ENCODE measurements around the gene RSPRY1. TPM values are rescaled to one million over a fixed set of nuclear protein-coding genes. Genes with fewer than 3 reads are reported as not detected.

Gene RSPRY1
- total RNA-seq, 1 experiment from 2014 or later, result 24.9 TPM

GRCh38 chr16:57163842-57164241, 22.3 kb upstream of the RSPRY1 start:
- DNase-seq (ENCODE audit: low read depth, low spot score) (no peak), ATAC-seq (no peak)
- H3K36me3 ChIP-seq (ENCODE audit: control insufficient read depth in 1 of 2, insufficient read depth in 2 of 2, low read length in 2 of 2), result peaks cover 40 to 47% of the 10 kb centered on the region in 2 experiments
- no peak overlapping the region for H3K27ac ChIP-seq (ENCODE audit: low read depth, low read length)
- intact Hi-C loops (cut with micrococcal nuclease), result no loop called here
- RAD21 ChIA-PET (ENCODE audit: low non-redundant PET in 1 of 2, low total read pairs in 2 of 2, uncharacterized antibody in 2 of 2, unreplicated experiment in 2 of 2), result no interaction called here
- TF ChIP-seq RAD21 (IDR thresholded peaks at IDR 0.05; ENCODE audit: low read depth), result no peak
- no peak for TF ChIP-seq SP1 (IDR thresholded peaks at IDR 0.05; ENCODE audit: low read depth)
- TF ChIP-seq REST (IDR thresholded peaks at IDR 0.05; ENCODE audit: low read depth), result no peak
- no peak for TF ChIP-seq ELF1 (IDR thresholded peaks at IDR 0.05; ENCODE audit: borderline replicate concordance, low read depth)
- TF ChIP-seq EZH2 (IDR thresholded peaks at IDR 0.05), result no peak
- TF ChIP-seq MAX (IDR thresholded peaks at IDR 0.05), result no peak
- TF ChIP-seq JUND (IDR thresholded peaks at IDR 0.05), result no peak
- no TSS peak for BruUV-seq (replicated peaks)
- CTCF ChIA-PET, result no interaction called here
- no peaks in the 10 kb centered on the region for H3K9me3 ChIP-seq (ENCODE audit: control insufficient read depth in 1 of 2, insufficient read depth in 1 of 2, low read depth in 1 of 2, low read length in 2 of 2)
- POLR2A ChIA-PET, result no interaction called here
- H4K20me1 ChIP-seq (ENCODE audit: insufficient read depth), result no peaks in the 10 kb centered on the region
- H3K27me3 ChIP-seq (ENCODE audit: insufficient read depth, low read length), result no peaks in the 10 kb centered on the region
- H3K79me2 ChIP-seq (ENCODE audit: insufficient read depth, low read length), result no peaks in the 10 kb centered on the region
- no peak overlapping the region for H2AFZ ChIP-seq (ENCODE audit: low read depth, low read length, poor library complexity, severe bottlenecking)
- H3K4me2 ChIP-seq (ENCODE audit: low read length), result no peak overlapping the region
- no peaks in the 10 kb centered on the region for H3K4me1 ChIP-seq (ENCODE audit: control insufficient read depth in 1 of 2, insufficient read depth in 2 of 2, low read length in 2 of 2)
- no peak overlapping the region for H3K4me3 ChIP-seq (replicated peaks in 1 of 2; ENCODE audit: low read depth in 1 of 2, low read length in 2 of 2)
- H3K9me2 ChIP-seq (ENCODE audit: insufficient read depth), result no peaks in the 10 kb centered on the region
- H3K9ac ChIP-seq (ENCODE audit: low read length), result no peak overlapping the region

- Histone ChIP-seq H3K36me3 (ENCODE audit: control insufficient read depth in 1 of 2, insufficient read depth in 2 of 2, low read length in 2 of 2) (peaks cover 41 to 43% of the 10 kb centered on the region in 2 experiments), H3K4me3 (replicated peaks in 1 of 2; ENCODE audit: low read depth in 1 of 2, low read length in 2 of 2) (no peak overlapping the region), H3K9ac (ENCODE audit: low read length) (no peak overlapping the region), H3K27me3 (ENCODE audit: insufficient read depth, low read length) (no peaks in the 10 kb centered on the region), H3K27ac (ENCODE audit: low read depth, low read length) (no peak overlapping the region), H2AFZ (ENCODE audit: low read depth, low read length, poor library complexity, severe bottlenecking) (no peak overlapping the region), H3K4me2 (ENCODE audit: low read length) (no peak overlapping the region), H3K9me2 (ENCODE audit: insufficient read depth) (no peaks in the 10 kb centered on the region), H4K20me1 (ENCODE audit: insufficient read depth) (no peaks in the 10 kb centered on the region), H3K9me3 (ENCODE audit: control insufficient read depth in 1 of 2, insufficient read depth in 1 of 2, low read depth in 1 of 2, low read length in 2 of 2) (no peaks in the 10 kb centered on the region), H3K4me1 (ENCODE audit: control insufficient read depth in 1 of 2, insufficient read depth in 2 of 2, low read length in 2 of 2) (no peaks in the 10 kb centered on the region), H3K79me2 (ENCODE audit: insufficient read depth, low read length) (no peaks in the 10 kb centered on the region)
- intact Hi-C loops (cut with micrococcal nuclease), result no loop called here
- TF ChIP-seq MAX (IDR thresholded peaks at IDR 0.05) (no peak), TCF7L2 (IDR thresholded peaks at IDR 0.05; ENCODE audit: borderline replicate concordance, extremely low read depth, insufficient read depth, insufficient read length) (no peak), YY1 (IDR thresholded peaks at IDR 0.05; ENCODE audit: extremely low read depth, insufficient replicate concordance, low read depth, low read length) (no peak), POLR2A (IDR thresholded peaks at IDR 0.05; ENCODE audit: borderline replicate concordance, extremely low read depth, insufficient read depth, insufficient read length) (no peak), EZH2phosphoT487 (IDR thresholded peaks at IDR 0.05; ENCODE audit: borderline replicate concordance) (no peak)
- ChIA-PET POLR2A (no interaction called here), CTCF (no interaction called here), RAD21 (ENCODE audit: low non-redundant PET in 1 of 2, low total read pairs in 2 of 2, uncharacterized antibody in 2 of 2, unreplicated experiment in 2 of 2) (no interaction called here)
- BruUV-seq (replicated peaks), result no TSS peak
- ATAC-seq, result no peak
- no peak for DNase-seq (ENCODE audit: low read depth, low spot score)
Measured at GRCh38 chr16:57165483-57165882, 20.6 kb upstream of the RSPRY1 start.

All from HCT116 (cell line).